Spleen (tissue), 11 donors: ENCODE data around the gene ADORA1. TPM values are rescaled to one million over a fixed set of nuclear protein-coding genes. Genes with fewer than 3 reads are reported as not detected.

ENCODE experiments used
- DNase-seq: peaks from one replicate; pipeline ENCODE4 v3.0.0-alpha.2; 2020
- H3K27ac ChIP-seq, 8 donors: fragments of 200-600 bp; sonication (generic) in 7 of 8; 1 replicate in 4 of 8; 2 replicates in 4 of 8; pipeline versions ENCODE4 v1.5.0 to v1.8.0; 2016 to 2021; ENCODE audit warnings: inconsistent platforms in 4 of 8, mild to moderate bottlenecking in 4 of 8, moderate library complexity in 1 of 8
- H3K27me3 ChIP-seq, 7 donors: fragments of 200-600 bp; sonication (generic) in 6 of 7; replicated peaks in 1 of 7; 1 replicate in 4 of 7; 2 replicates in 3 of 7; pipeline versions ENCODE4 v1.5.0 to v1.8.0; 2016 to 2021; ENCODE audit warnings: inconsistent platforms in 3 of 7, mild to moderate bottlenecking in 1 of 7
- H3K36me3 ChIP-seq, 6 donors: fragments of 200-600 bp; sonication (generic) in 5 of 6; 1 replicate in 4 of 6; 2 replicates in 2 of 6; pipeline versions ENCODE4 v1.5.0 to v1.8.0; 2016 to 2021; ENCODE audit warnings: inconsistent platforms in 2 of 6
- H3K4me1 ChIP-seq, 6 donors: fragments of 200-600 bp; sonication (generic) in 5 of 6; 1 replicate in 3 of 6; 2 replicates in 3 of 6; pipeline versions ENCODE4 v1.5.0 to v1.8.0; 2016 to 2021; ENCODE audit warnings: inconsistent platforms in 3 of 6
- H3K4me3 ChIP-seq, 8 donors: fragments of 200-600 bp; sonication (generic) in 7 of 8; 1 replicate in 4 of 8; 2 replicates in 4 of 8; pipeline versions ENCODE4 v1.5.0 to v1.8.0; 2016 to 2021; ENCODE audit warnings: inconsistent platforms in 4 of 8, mild to moderate bottlenecking in 4 of 8, moderate library complexity in 2 of 8
- H3K9me3 ChIP-seq, 8 donors: fragments of 200-600 bp; sonication (generic) in 7 of 8; 1 replicate in 4 of 8; 2 replicates in 4 of 8; pipeline versions ENCODE4 v1.5.0 to v1.8.0; 2016 to 2021; ENCODE audit warnings: inconsistent platforms in 4 of 8
- POLR2A ChIP-seq, 3 donors: fragments of 450-650 bp; IDR thresholded peaks; one replicate each; pipeline ENCODE4 v1.5.1; 2017; ENCODE audit warnings: antibody characterized with exemption in 3 of 3, mild to moderate bottlenecking in 1 of 3
- POLR2AphosphoS5 ChIP-seq, 3 donors: sonication (generic); formaldehyde crosslinking; IDR thresholded peaks; one replicate each; pipeline ENCODE4 v1.5.1; 2017; ENCODE audit warnings: antibody characterized with exemption in 3 of 3
- WGBS, 5 donors: extraction: QIAGEN DNeasy Blood & Tissue Kit in 3 of 5; methylation state at CpG; one replicate each; pipeline versions ENCODE4 v1.1.5 to v1.1.7; 2013 to 2018; 5-methylcytosine and 5-hydroxymethylcytosine counted together
- intact Hi-C: fragments of 100-400 bp; cut with DNase I; formaldehyde crosslinking; loops from one replicate; pipeline ENCODE4 v1.15.0; 2023; ENCODE audit warnings: low total_unique reads
- polyA plus RNA-seq, 3 donors: library from polyadenylated mRNA; stranded (reverse); fragments of 200-250 nt; gene quantifications; one replicate each; pipeline ENCODE4 v1.2.1, GENCODE V29; 2013
- total RNA-seq, 7 donors: library from RNA; depleted of rRNA in 3 of 7; stranded (reverse); fragments of >200 nt in 3 of 7; fragmentation: NEBNext Ultra II Directional in 4 of 7; extraction: Animal tissue kit (Norgen Biotek cat#: 25700) in 4 of 7; gene quantifications; one replicate each; pipeline versions ENCODE4 v1.1.0 to v1.2.1, GENCODE V29; 2016 to 2021
- TF ChIP-seq, protein P1 (sequence below), 11 experiments: fragments of 200-600 bp in 7 of 11; fragments of 450-650 bp in 4 of 11; sonication (generic) in 4 of 11; IDR thresholded peaks in 8 of 11; conservative IDR thresholded peaks in 3 of 11; 1 replicate in 7 of 11; 2 replicates in 4 of 11; pipeline versions ENCODE4 v1.4.0 to v1.8.0; 2016 to 2021; ENCODE audit warnings: antibody characterized with exemption in 11 of 11, inconsistent platforms in 4 of 11, mild to moderate bottlenecking in 1 of 11
- donor health status: healthy with polysubstance abuse.
- donor health status: DM: no; HTN: no; CAD: no; lungs with moderate emphysema.
- donor health status: DM: no; HTN: no; CAD: no.
- donor health status: Bipolar disorder and iron deficiency.
- donor health status: healthy.
- donor health status: DM: no; HTN: no; CAD: no.
- donor health status: DM: yes; HTN: yes; CAD: no.

ADORA1 gene
- total and polyA plus RNA-seq, 10 donors = 0.37 to 13.5 (median 5.3) TPM

DNA sequence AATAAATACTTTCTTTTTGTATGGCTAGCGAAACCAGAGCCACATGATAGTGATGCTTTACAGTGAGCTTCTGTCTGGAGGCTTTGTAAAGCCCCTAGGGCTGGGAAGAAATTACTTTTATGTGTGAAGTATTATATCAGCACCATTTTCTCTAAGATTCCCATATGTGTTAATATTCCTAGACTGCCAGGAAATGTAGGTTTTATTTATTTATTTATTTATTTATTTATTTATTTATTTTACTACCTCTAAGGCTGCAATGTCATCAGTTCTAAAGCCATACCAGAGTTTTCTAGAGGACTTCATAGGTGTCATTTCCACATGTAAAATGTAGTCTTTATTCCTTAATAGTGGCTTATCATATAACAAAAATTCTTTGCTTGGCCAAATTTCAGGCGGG is 63.4 kb downstream of the ADORA1 start:
- Histone ChIP-seq H3K27ac (no peak overlapping the region), H3K9me3 (no peaks in the 10 kb centered on the region), H3K36me3 (no peaks in the 10 kb centered on the region), H3K4me1 (peaks cover 4 to 26% (median 9%) of the 10 kb centered on the region in 6 donors), H3K4me3 (no peak overlapping the region), H3K27me3 (peaks cover 0 to 14% (median 0%) of the 10 kb centered on the region in 7 donors)
- intact Hi-C loops = no loop called here
- WGBS, 5 donors = 88 to 98% (median 96%) methylated on average over 2 of the region's 2 CpGs
- DNase-seq = no peak
- TF ChIP-seq, protein P1, sequence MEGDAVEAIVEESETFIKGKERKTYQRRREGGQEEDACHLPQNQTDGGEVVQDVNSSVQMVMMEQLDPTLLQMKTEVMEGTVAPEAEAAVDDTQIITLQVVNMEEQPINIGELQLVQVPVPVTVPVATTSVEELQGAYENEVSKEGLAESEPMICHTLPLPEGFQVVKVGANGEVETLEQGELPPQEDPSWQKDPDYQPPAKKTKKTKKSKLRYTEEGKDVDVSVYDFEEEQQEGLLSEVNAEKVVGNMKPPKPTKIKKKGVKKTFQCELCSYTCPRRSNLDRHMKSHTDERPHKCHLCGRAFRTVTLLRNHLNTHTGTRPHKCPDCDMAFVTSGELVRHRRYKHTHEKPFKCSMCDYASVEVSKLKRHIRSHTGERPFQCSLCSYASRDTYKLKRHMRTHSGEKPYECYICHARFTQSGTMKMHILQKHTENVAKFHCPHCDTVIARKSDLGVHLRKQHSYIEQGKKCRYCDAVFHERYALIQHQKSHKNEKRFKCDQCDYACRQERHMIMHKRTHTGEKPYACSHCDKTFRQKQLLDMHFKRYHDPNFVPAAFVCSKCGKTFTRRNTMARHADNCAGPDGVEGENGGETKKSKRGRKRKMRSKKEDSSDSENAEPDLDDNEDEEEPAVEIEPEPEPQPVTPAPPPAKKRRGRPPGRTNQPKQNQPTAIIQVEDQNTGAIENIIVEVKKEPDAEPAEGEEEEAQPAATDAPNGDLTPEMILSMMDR (IDR thresholded peaks at IDR 0.05 in 8 of 11, conservative IDR thresholded peaks at IDR 0.05 in 3 of 11) = no peak
- no peak for TF ChIP-seq POLR2A (IDR thresholded peaks at IDR 0.05)
- TF ChIP-seq POLR2AphosphoS5 (IDR thresholded peaks at IDR 0.05) = no peak

DNA sequence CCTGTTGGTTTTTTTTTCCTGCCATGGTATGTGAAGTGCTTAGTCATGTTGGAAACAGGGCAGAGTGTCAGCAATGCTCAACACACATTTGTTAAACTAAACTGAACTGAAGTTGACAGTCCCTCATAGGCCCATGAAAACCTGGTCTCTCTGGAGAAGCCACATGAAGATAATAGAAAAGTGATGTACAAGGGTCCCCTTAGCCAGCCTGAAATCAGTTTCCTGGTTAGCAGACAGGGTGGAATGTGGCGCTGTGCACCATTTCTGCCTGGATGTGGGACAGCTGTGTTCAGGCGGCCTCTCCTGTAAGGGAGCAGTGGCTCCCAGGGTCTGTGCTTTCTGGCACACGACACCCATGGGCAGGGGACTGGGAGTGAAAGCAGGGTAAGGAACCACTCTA is 68.8 kb downstream of the ADORA1 start:
- H3K27me3 ChIP-seq = peaks cover 0 to 5% (median 0%) of the 10 kb centered on the region in 7 donors
- TF ChIP-seq POLR2AphosphoS5 (IDR thresholded peaks at IDR 0.05) (no peak), POLR2A (IDR thresholded peaks at IDR 0.05) (no peak)
- TF ChIP-seq, protein P1 (IDR thresholded peaks at IDR 0.05 in 8 of 11, conservative IDR thresholded peaks at IDR 0.05 in 3 of 11) = no peak
- no peaks in the 10 kb centered on the region for H3K36me3 ChIP-seq
- no peaks in the 10 kb centered on the region for H3K9me3 ChIP-seq
- peaks cover 0 to 24% (median 10%) of the 10 kb centered on the region in 6 donors for H3K4me1 ChIP-seq
- WGBS, 5 donors = 78 to 87% (median 83%) methylated on average over 3 of the region's 3 CpGs
- DNase-seq = no peak
- no peak overlapping the region for H3K4me3 ChIP-seq
- intact Hi-C loops = no loop called here
- peak overlapping the region in 5 of 8 donors; percentile 0 to 64 (median 52) for H3K27ac ChIP-seq

DNA sequence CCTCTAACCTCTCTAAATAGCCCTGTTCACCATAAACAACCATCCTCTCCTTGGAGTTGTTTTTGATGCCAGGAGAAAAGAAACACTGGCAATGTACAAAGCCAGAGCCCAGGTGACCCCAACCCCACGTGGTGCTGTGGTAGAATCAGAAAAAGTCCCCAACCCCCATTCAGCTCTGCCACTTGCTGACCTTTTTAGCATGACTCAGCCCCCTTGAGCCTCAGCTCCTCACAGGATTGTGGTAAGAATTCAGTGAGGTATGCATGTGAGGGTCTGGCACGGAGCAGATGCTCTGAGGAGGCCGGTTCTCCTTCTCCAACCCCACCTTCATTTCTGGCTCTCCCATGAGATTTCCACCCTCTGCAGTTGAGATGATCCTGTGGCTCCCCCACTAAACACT is 70.1 kb downstream of the ADORA1 start:
- Histone ChIP-seq H3K4me3 (no peak overlapping the region), H3K27me3 (peaks cover 0 to 7% (median 0%) of the 10 kb centered on the region in 7 donors), H3K27ac (no peak overlapping the region), H3K36me3 (no peaks in the 10 kb centered on the region), H3K9me3 (no peaks in the 10 kb centered on the region), H3K4me1 (peaks cover 0 to 31% (median 15%) of the 10 kb centered on the region in 6 donors)
- DNase-seq = no peak
- TF ChIP-seq, protein P1 (IDR thresholded peaks at IDR 0.05 in 8 of 11, conservative IDR thresholded peaks at IDR 0.05 in 3 of 11) = no peak
- TF ChIP-seq POLR2A (IDR thresholded peaks at IDR 0.05) (no peak), POLR2AphosphoS5 (IDR thresholded peaks at IDR 0.05) (no peak)
- WGBS, 5 donors = 31 to 52% (median 45%) methylated on average over 3 of the region's 3 CpGs
- intact Hi-C loops = no loop called here

DNA sequence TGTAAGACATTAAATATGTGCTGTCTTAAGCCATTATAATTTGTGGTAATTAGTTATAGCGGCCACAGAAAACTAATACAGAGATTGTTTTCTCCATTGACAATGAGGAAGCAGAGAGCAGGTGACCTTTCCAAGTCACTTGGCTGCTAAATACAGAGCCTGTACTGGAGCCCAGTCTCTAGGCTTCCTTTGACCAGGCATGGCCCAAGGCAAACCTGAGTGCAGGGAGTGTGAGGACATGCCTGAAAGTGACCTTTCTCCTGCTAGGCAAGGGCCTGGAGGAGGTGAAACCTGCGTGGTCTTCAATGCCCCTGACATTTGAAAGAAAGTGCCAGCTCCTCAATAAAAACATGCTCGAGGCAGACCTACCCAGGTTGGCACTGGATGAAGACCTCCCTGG is 71.5 kb downstream of the ADORA1 start:
- peaks cover 0 to 11% (median 0%) of the 10 kb centered on the region in 7 donors for H3K27me3 ChIP-seq
- peaks cover 0 to 38% (median 20%) of the 10 kb centered on the region in 6 donors for H3K4me1 ChIP-seq
- intact Hi-C loops = no loop called here
- WGBS, 5 donors = 84 to 91% (median 88%) methylated on average over 3 of the region's 3 CpGs
- no peaks in the 10 kb centered on the region for H3K36me3 ChIP-seq
- DNase-seq = no peak
- TF ChIP-seq, protein P1 (IDR thresholded peaks at IDR 0.05 in 8 of 11, conservative IDR thresholded peaks at IDR 0.05 in 3 of 11) = no peak
- TF ChIP-seq POLR2AphosphoS5 (IDR thresholded peaks at IDR 0.05) (no peak), POLR2A (IDR thresholded peaks at IDR 0.05) (no peak)
- no peaks in the 10 kb centered on the region for H3K9me3 ChIP-seq
- H3K4me3 ChIP-seq = no peak overlapping the region
- H3K27ac ChIP-seq = peak overlapping the region in 3 of 8 donors; percentile 74 to 86 (median 77)
